Smooth muscle cell (in vitro differentiated cells): ENCODE data around the gene IVL. TPM values are rescaled to one million over a fixed set of nuclear protein-coding genes. Genes with fewer than 3 reads are reported as not detected.

Source experiments
- DNase-seq: peaks from one replicate; lab custom pipeline; 2025; ENCODE audit not compliant: unreplicated experiment; lab: John Stamatoyannopoulos, UW
- H2AFZ ChIP-seq: fragments of 200-600 bp; sonication (generic); 2 replicates; pipeline ENCODE4 v1.6.0; 2016; ENCODE audit warnings: antibody characterized with exemption, low read depth, mild to moderate bottlenecking
- H3F3A ChIP-seq: fragments of 200-600 bp; sonication (generic); 2 replicates; pipeline ENCODE4 v1.6.0; 2017; ENCODE audit warnings: antibody characterized with exemption, low read depth
- H3K27ac ChIP-seq: fragments of 200-600 bp; sonication (generic); 2 replicates; pipeline ENCODE4 v1.5.1; 2016; ENCODE audit warnings: low read depth, mild to moderate bottlenecking
- H3K27me3 ChIP-seq: fragments of 200-600 bp; sonication (generic); 2 replicates; pipeline ENCODE4 v1.6.1; 2016; ENCODE audit warnings: low read depth, mild to moderate bottlenecking
- H3K36me3 ChIP-seq: fragments of 200-600 bp; sonication (generic); 2 replicates; pipeline ENCODE4 v1.5.1; 2016; ENCODE audit warnings: low read depth
- H3K4me1 ChIP-seq: fragments of 200-600 bp; sonication (generic); 2 replicates; pipeline ENCODE4 v1.5.1; 2016; ENCODE audit warnings: low read depth
- H3K4me2 ChIP-seq: fragments of 200-600 bp; sonication (generic); 2 replicates; pipeline ENCODE4 v1.6.0; 2016; ENCODE audit warnings: mild to moderate bottlenecking
- H3K4me3 ChIP-seq: fragments of 200-600 bp; sonication (generic); 2 replicates; pipeline ENCODE4 v1.5.1; 2016; ENCODE audit warnings: mild to moderate bottlenecking
- H3K79me2 ChIP-seq: fragments of 200-600 bp; sonication (generic); 2 replicates; pipeline ENCODE4 v1.6.0; 2016; ENCODE audit warnings: low read depth, mild to moderate bottlenecking
- H3K9ac ChIP-seq: fragments of 200-600 bp; sonication (generic); 2 replicates; pipeline ENCODE4 v1.6.0; 2016; ENCODE audit warnings: low read depth
- H3K9me3 ChIP-seq: fragments of 200-600 bp; sonication (generic); replicated peaks from 2 replicates; pipeline ENCODE4 v1.5.1; 2016; ENCODE audit warnings: low read depth
- H4K20me1 ChIP-seq: fragments of 200-600 bp; sonication (generic); 2 replicates; pipeline ENCODE4 v1.6.0; 2016; ENCODE audit warnings: low read depth
- WGBS: methylation state at CpG from one replicate; pipeline ENCODE4 v1.1.7; 2016; ENCODE audit warnings: low lambda C conversion rate; 5-methylcytosine and 5-hydroxymethylcytosine counted together
- polyA plus RNA-seq: library from polyadenylated mRNA; unstranded; fragments of >200 nt; fragmentation: Nextera tagmentation; extraction: Ambion mirVana; gene quantifications from 2 replicates; pipeline ENCODE4 v1.2.1, GENCODE V29; 2016
- total RNA-seq: library from RNA; depleted of rRNA; stranded (reverse); fragments of >200 nt; gene quantifications from 2 replicates; pipeline ENCODE4 v1.2.3, GENCODE V29; 2014
- TF ChIP-seq, protein P1 (sequence below): fragments of 200-600 bp; sonication (generic); IDR thresholded peaks from 2 replicates; pipeline ENCODE4 v1.5.1; 2017; ENCODE audit warnings: borderline replicate concordance, mild to moderate bottlenecking, antibody characterized with exemption; ENCODE audit not compliant: insufficient read depth, poor library complexity, severe bottlenecking

IVL gene
- total and polyA plus RNA-seq, 2 experiments from 2014 or later, result 0.47 to 0.67 TPM

DNA sequence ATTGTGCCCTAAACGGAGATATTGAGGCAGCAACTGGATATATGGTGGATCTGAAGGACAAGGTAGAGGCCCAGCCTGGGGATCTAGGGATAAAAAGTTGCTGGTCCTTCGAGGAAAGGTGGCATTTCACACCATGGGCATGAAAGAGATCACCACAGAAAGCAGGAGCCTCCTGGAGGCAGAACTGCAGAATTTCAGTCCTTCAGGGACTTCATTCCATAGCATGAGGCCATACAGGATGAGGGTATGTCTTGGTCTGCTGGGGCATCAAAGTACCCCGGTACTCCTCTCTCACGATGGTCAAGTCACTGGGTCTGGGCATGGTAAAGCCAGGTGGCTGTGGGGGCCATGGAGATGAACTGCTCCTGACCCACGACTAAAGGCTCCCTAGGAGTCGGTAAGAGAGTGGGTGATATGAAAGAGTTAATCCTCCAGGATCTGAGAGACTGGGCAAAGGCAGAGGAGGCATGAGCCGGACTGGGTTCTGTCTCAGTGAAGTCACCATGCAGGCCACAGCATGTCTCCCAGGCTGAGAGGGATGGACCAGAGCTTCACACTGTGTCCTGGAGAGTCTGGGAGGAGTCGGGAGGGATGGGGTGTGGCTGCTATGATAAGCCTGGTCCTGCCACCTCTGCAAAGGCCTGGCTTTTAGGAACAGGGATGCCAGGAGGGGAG is 32.8 kb downstream of the IVL start:
- Histone ChIP-seq H3K9ac (no peak overlapping the region), H3K4me2 (no peak overlapping the region), H3F3A (no peaks in the 10 kb centered on the region), H2AFZ (no peak overlapping the region), H3K4me3 (no peak overlapping the region), H3K4me1 (no peaks in the 10 kb centered on the region), H3K27ac (no peak overlapping the region), H3K36me3 (no peaks in the 10 kb centered on the region), H3K79me2 (no peaks in the 10 kb centered on the region), H3K9me3 (no peaks in the 10 kb centered on the region), H4K20me1 (no peaks in the 10 kb centered on the region), H3K27me3 (no peaks in the 10 kb centered on the region)
- TF ChIP-seq, protein P1, sequence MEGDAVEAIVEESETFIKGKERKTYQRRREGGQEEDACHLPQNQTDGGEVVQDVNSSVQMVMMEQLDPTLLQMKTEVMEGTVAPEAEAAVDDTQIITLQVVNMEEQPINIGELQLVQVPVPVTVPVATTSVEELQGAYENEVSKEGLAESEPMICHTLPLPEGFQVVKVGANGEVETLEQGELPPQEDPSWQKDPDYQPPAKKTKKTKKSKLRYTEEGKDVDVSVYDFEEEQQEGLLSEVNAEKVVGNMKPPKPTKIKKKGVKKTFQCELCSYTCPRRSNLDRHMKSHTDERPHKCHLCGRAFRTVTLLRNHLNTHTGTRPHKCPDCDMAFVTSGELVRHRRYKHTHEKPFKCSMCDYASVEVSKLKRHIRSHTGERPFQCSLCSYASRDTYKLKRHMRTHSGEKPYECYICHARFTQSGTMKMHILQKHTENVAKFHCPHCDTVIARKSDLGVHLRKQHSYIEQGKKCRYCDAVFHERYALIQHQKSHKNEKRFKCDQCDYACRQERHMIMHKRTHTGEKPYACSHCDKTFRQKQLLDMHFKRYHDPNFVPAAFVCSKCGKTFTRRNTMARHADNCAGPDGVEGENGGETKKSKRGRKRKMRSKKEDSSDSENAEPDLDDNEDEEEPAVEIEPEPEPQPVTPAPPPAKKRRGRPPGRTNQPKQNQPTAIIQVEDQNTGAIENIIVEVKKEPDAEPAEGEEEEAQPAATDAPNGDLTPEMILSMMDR, result no peak
- no peak for DNase-seq
- 65% methylated on average over 8 of the region's 8 CpGs for WGBS

DNA sequence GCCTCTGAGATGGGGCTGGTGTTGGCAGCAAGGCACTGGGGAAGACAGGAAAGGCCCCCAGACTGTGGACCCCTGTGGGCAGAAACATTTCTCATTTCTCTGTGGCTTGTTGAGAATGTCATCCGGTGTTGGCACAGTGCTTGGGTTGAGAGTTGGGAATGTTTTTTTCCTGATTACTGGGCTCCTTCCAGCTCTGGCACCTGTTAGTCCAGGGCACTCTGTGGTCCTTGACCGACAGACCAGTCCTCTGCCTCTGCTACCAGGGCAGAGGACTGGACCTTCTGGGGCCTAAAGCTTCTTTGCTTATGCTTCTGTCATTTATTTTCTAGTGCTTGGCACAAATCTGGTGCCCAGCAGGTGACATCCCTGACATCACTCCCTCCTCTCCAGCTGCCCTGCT is 33.8 kb downstream of the IVL start:
- H3K27me3 ChIP-seq, result no peaks in the 10 kb centered on the region
- DNase-seq, result no peak
- no peaks in the 10 kb centered on the region for H3K36me3 ChIP-seq
- TF ChIP-seq, protein P1, result no peak
- no peak overlapping the region for H3K4me2 ChIP-seq
- no peaks in the 10 kb centered on the region for H3K79me2 ChIP-seq
- no peak overlapping the region for H3K4me3 ChIP-seq
- no peak overlapping the region for H2AFZ ChIP-seq
- no peaks in the 10 kb centered on the region for H4K20me1 ChIP-seq
- H3K9ac ChIP-seq, result no peak overlapping the region
- H3K27ac ChIP-seq, result no peak overlapping the region
- H3K4me1 ChIP-seq, result no peaks in the 10 kb centered on the region
- no peaks in the 10 kb centered on the region for H3F3A ChIP-seq
- WGBS, result 51% methylated on average over 2 of the region's 2 CpGs
- H3K9me3 ChIP-seq, result no peaks in the 10 kb centered on the region

DNA sequence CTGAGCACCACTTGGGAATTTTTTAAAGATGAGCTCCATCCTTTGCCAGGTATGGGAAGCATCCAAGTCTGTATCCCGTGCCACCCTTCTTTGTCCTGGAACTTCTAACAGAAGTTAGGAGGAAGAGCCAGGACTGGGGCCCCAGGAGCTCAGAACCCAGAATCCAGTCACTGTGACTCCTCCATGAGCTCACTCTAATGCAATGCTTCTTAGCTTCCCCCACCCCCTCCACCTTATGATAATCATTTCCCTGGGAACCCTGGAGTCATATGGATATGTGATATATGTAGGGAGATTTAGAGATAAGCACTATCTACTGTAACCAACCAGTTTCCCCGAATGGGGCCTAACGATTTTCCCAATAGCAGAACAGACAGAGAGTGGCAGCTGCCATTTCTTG is 37.9 kb downstream of the IVL start:
- TF ChIP-seq, protein P1, result no peak
- no peaks in the 10 kb centered on the region for H3K79me2 ChIP-seq
- WGBS, result 55% methylated on average over 3 of the region's 3 CpGs
- no peak overlapping the region for H3K4me2 ChIP-seq
- H3K27me3 ChIP-seq, result no peaks in the 10 kb centered on the region
- H3K9ac ChIP-seq, result no peak overlapping the region
- no peaks in the 10 kb centered on the region for H4K20me1 ChIP-seq
- no peak overlapping the region for H3K4me3 ChIP-seq
- no peak for DNase-seq
- H3K27ac ChIP-seq, result no peak overlapping the region
- H3K9me3 ChIP-seq, result peaks cover 4% of the 10 kb centered on the region
- no peaks in the 10 kb centered on the region for H3K4me1 ChIP-seq
- no peaks in the 10 kb centered on the region for H3F3A ChIP-seq
- H2AFZ ChIP-seq, result no peak overlapping the region
- H3K36me3 ChIP-seq, result no peaks in the 10 kb centered on the region

DNA sequence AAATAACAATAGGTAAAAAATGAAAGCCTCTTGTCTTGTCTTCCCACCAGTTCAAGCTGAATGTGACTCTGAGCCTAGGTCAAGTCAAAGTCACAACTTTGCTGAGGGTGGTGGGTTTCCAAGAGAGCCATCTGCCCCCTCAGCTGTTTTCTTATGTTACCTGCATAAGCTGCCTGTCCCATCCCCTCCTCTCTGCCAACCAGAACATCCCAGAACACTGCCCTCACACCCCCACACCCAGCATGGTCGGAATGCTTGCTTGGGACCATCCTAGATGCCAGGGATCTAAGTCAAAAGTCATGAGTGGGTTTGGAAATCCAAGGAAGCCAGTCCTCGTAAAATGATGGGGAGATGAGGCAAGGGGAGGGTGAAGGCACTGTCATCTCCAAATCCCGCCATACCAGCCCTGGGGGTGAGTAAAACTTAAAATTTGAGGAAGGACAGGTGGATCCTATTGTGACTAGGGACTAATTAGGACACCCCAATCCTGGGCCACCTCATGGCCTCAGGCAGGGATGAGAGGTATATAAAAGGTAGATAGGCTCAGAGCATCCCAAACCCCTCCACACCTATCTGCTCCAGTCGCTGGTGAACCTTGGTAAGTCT is 38.4 kb downstream of the IVL start, which contains the start of gene SPRR5:
TSS of gene SPRR5 (plus strand) at position 556 of the 606 bp plus-strand sequence. CDS start 1,349 bp downstream, outside the sequence.
- no peak within 1 kb of the TSS for H3K4me2 ChIP-seq
- H3K36me3 ChIP-seq, result no peaks in the 10 kb centered on the region
- no peak within 1 kb of the TSS for H3K4me3 ChIP-seq
- H3K79me2 ChIP-seq, result no peaks in the 10 kb centered on the region
- H3K27ac ChIP-seq, result no peak within 1 kb of the TSS
- no peaks in the 10 kb centered on the region for H3F3A ChIP-seq
- peaks cover 4% of the 10 kb centered on the region for H3K9me3 ChIP-seq
- H3K9ac ChIP-seq, result no peak within 1 kb of the TSS
- H3K27me3 ChIP-seq, result no peaks in the 10 kb centered on the region
- no peak within 1 kb of the TSS for H2AFZ ChIP-seq
- no peaks in the 10 kb centered on the region for H4K20me1 ChIP-seq
- no peak for DNase-seq
- H3K4me1 ChIP-seq, result no peaks in the 10 kb centered on the region
- TF ChIP-seq, protein P1, result no peak
- 50% methylated on average over 4 of the region's 4 CpGs for WGBS
